ENCODE data around the gene PCDHGC3.

Gene PCDHGC3

DNA sequence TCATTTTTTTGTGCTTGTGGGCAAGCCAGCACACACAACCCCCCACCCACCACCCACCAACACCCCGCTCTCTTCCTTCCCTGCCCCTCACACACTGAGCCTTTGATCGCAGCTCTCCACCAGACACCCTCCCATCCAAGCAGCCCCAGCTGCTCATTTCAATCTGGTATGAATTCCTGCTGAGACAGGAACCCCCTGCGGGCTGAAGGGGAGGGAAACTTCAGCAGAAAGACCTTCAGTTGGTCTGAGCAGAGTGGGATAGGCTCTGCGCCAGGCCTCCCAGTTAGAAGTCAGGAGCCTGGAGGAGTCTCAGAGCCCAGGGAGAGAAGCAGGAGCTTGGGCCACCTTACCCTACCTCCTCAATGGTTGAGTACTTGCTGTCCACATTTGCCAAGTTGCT lies 20.3 kb downstream of the PCDHGC3 start:
- no peak for TF ChIP-seq CTCF (IDR thresholded peaks at IDR 0.05; ENCODE audit: unreplicated experiment in 3 of 3)
- H3K4me3 Mint-ChIP-seq, result peak overlapping the region; percentile 67 to 79 (median 77)
- no peaks in the 10 kb centered on the region for H3K9me3 Mint-ChIP-seq
- H3K27ac Mint-ChIP-seq, result peak overlapping the region; percentile 96 to 98 (median 96)
- peaks cover 50% of the 10 kb centered on the region for H3K4me1 Mint-ChIP-seq
- H3K36me3 Mint-ChIP-seq (ENCODE audit: low read depth), result peaks cover 55% of the 10 kb centered on the region
- no peaks in the 10 kb centered on the region for H3K27me3 Mint-ChIP-seq (ENCODE audit: low read depth)

- peak overlapping the region in 1 of 3 experiments; percentile 42 for H3K4me3 Mint-ChIP-seq
- H3K4me1 Mint-ChIP-seq, result peaks cover 53% of the 10 kb centered on the region
Measured at GRCh38 chr5:141501761-141502160, 26.0 kb downstream of the PCDHGC3 start.

DNA sequence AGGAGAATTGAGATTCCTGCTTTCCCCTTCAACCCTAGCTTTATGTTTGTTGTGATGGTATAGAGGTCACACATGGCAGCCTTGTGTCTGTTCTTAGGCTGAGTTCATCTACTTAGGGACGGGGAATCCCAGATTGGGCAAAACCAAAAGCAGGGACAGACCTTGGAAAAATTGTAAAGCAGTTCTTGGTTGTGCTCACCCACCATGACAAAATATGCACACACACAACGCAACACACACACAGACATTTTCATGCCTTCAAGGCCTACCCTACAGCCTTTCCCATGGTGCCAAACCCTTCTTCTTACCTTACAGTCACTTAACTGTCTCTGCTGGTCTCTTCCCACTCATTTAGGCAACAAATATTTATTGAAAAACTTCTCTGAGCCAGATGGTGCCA lies 27.9 kb downstream of the PCDHGC3 start:
- no peaks in the 10 kb centered on the region for H3K9me3 Mint-ChIP-seq
- no peaks in the 10 kb centered on the region for H3K27me3 Mint-ChIP-seq (ENCODE audit: low read depth)
- no peak for TF ChIP-seq CTCF (IDR thresholded peaks at IDR 0.05; ENCODE audit: unreplicated experiment in 3 of 3)
- H3K36me3 Mint-ChIP-seq (ENCODE audit: low read depth), result peaks cover 57% of the 10 kb centered on the region
- H3K4me3 Mint-ChIP-seq, result no peak overlapping the region
- peak overlapping the region; percentile 33 to 99 (median 82) for H3K27ac Mint-ChIP-seq
- H3K4me1 Mint-ChIP-seq, result peaks cover 61% of the 10 kb centered on the region

More at GRCh38 chr5:141501761-141502160, 26.0 kb downstream of the PCDHGC3 start:
- Mint-ChIP-seq H3K27ac (peak overlapping the region; percentile 30 to 87 (median 82)), H3K27me3 (ENCODE audit: low read depth) (no peaks in the 10 kb centered on the region), H3K36me3 (ENCODE audit: low read depth) (peaks cover 67% of the 10 kb centered on the region), H3K9me3 (no peaks in the 10 kb centered on the region)
- TF ChIP-seq CTCF (IDR thresholded peaks at IDR 0.05; ENCODE audit: unreplicated experiment in 3 of 3), result no peak

- Mint-ChIP-seq H3K27me3 (ENCODE audit: low read depth) (no peaks in the 10 kb centered on the region), H3K9me3 (no peaks in the 10 kb centered on the region), H3K36me3 (ENCODE audit: low read depth) (peaks cover 54% of the 10 kb centered on the region), H3K4me1 (peaks cover 66% of the 10 kb centered on the region), H3K4me3 (no peak overlapping the region), H3K27ac (peak overlapping the region; percentile 33 to 99 (median 82))
- TF ChIP-seq CTCF (IDR thresholded peaks at IDR 0.05; ENCODE audit: unreplicated experiment in 3 of 3), result no peak
Measured at GRCh38 chr5:141504216-141504615, 28.4 kb downstream of the PCDHGC3 start.

DNA sequence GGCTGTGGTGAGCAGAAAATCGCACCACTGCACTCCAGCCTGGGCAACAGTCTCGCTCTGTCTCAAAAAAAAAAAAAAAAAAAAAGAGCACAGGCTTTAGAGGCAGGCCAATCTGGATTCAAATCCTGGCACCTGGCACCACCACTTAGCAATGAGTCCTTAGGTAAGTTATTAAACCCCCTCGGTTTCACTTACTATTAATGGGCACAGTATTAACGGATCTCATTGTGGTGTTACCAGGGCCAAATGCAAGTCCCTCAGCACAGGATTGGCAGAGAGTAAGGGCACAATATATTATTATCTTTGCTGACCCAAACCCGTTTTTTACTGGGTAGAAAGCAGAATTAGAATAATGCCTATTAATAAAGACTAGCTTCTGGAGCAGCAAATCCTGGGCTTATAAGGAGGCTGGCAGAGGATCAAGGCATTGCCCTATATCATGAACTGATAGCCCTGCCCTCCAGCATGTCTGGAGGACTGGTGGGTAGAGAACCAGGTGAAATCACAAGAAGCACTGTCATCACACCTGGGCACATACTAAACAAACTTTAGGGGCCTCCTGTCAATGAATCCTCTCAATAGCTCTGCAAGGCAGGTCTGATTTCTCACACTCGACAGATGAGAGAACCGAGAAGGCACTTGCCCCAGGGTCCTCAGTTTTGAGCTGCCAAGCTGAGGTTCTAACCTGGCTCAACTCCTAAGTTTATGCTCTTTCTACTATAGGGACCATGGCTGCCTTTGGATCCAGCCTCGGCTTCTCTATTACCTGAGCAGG lies 30.8 kb downstream of the PCDHGC3 start:
- Mint-ChIP-seq H3K27me3 (ENCODE audit: low read depth) (no peaks in the 10 kb centered on the region), H3K4me1 (peaks cover 77% of the 10 kb centered on the region), H3K27ac (peak overlapping the region; percentile 99 to 100 (median 99)), H3K36me3 (ENCODE audit: low read depth) (peaks cover 53% of the 10 kb centered on the region), H3K4me3 (peak overlapping the region in 1 of 3 experiments; percentile 74), H3K9me3 (no peaks in the 10 kb centered on the region)
- no peak for TF ChIP-seq CTCF (IDR thresholded peaks at IDR 0.05; ENCODE audit: unreplicated experiment in 3 of 3)
